ENCODE results near the gene MCEMP1.

DNA sequence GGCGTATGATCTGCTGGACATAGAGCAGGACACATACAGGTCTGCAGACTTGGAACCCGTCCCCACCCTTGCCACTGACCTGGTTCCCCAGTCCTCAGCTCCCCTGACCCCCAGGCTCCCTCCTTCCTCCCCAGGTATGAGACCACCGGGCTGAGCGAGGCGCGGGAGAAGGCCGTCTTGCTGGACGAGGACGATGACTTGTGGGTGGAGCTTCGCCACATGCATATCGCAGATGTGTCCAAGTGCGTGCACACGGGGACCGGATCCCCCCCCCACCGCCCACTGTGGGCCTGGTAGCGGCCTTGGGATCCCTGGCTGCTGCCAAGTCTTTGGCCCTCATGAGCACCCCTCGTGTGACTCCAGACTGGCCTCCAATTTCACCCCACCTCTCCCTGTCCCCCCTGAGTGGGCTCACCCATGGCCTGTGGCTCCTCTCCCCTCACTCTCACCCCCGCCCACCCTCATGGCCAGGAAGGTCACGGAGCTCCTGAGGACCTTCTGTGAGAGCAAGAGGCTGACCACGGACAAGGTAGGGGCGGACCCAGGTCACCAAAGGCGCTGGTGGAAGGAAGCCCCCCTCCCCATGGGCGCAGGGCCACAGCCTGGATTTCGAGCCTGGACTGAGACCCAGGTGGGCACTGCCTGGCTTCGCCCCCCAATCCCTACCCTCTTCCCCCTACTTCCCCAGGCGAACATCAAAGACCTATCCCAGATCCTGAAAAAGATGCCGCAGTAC, 34.4 kb upstream of the MCEMP1 start:
- TF ChIP-seq, protein P1, sequence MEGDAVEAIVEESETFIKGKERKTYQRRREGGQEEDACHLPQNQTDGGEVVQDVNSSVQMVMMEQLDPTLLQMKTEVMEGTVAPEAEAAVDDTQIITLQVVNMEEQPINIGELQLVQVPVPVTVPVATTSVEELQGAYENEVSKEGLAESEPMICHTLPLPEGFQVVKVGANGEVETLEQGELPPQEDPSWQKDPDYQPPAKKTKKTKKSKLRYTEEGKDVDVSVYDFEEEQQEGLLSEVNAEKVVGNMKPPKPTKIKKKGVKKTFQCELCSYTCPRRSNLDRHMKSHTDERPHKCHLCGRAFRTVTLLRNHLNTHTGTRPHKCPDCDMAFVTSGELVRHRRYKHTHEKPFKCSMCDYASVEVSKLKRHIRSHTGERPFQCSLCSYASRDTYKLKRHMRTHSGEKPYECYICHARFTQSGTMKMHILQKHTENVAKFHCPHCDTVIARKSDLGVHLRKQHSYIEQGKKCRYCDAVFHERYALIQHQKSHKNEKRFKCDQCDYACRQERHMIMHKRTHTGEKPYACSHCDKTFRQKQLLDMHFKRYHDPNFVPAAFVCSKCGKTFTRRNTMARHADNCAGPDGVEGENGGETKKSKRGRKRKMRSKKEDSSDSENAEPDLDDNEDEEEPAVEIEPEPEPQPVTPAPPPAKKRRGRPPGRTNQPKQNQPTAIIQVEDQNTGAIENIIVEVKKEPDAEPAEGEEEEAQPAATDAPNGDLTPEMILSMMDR (IDR thresholded peaks at IDR 0.05) = no peak
- TF ChIP-seq POLR2AphosphoS5 (IDR thresholded peaks at IDR 0.05; ENCODE audit: insufficient read depth in 1 of 2, low read depth in 1 of 2) (no peak), POLR2A (IDR thresholded peaks at IDR 0.05) (no peak)
